ENCODE measurements around the gene KCNH1.

The KCNH1 gene

GRCh38 chr1:210918893-210919292 is 215.1 kb downstream of the KCNH1 start:
- DNase-seq (ENCODE audit: low read depth in 3 of 3): no peak

- no peak for DNase-seq (ENCODE audit: low read depth in 3 of 3)
Observed at GRCh38 chr1:210917560-210918169, 216.3 kb downstream of the KCNH1 start.

GRCh38 chr1:210916548-210916947 is 217.4 kb downstream of the KCNH1 start:
- no peak for DNase-seq (ENCODE audit: low read depth in 3 of 3)

DNA sequence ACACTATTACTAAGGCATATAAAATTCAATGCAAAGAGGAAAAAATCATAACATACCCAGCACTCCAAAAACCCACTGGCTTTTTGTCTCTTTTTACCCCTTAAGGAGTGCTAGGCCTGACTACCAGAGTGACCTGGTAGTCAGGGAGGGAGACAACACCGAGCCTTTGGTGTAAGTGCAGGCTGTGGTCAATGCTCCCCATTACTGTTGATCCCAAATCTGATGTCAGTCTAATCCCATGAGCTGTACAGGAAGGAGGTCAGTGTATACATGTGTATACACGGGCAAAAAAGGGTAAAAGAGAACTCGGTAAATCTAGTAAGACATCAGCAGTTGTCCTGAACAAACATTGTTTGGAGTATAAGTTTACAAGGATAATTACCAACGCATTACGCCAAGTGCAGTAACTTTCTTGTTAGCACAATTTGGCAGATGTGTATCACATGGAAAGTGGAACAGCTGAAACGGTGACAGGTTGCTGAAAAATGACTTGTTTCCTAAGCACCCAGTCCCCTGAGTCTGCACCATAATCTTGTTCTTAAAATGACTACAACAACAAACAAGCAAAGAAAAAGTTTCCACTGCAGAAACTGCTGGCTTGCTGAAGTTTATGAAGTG is 217.9 kb downstream of the KCNH1 start:
- DNase-seq (ENCODE audit: low read depth in 3 of 3): no peak

DNA sequence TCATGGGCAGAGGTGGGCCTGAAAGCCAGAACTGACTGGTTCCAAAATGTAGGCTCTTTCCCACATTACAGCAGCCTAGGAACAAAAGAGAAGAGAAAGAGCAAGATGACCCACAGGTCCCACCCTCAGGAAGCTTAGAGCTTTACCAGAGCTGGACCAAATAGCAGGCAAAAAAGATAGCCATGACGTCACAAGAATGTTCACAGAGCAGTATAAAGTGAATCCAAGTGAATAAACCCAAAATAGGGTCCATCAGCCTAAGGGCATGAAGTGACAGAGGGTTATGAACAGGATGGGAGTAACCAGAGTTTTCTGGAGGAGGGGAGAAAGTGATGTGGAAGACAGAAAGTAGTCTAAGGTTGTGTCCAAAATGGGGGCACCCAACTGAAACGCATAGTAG is 221.2 kb downstream of the KCNH1 start:
- DNase-seq (ENCODE audit: low read depth in 3 of 3): no peak

GRCh38 chr1:210910020-210910575 is 223.8 kb downstream of the KCNH1 start:
- DNase-seq (ENCODE audit: low read depth in 3 of 3): no peak

DNA sequence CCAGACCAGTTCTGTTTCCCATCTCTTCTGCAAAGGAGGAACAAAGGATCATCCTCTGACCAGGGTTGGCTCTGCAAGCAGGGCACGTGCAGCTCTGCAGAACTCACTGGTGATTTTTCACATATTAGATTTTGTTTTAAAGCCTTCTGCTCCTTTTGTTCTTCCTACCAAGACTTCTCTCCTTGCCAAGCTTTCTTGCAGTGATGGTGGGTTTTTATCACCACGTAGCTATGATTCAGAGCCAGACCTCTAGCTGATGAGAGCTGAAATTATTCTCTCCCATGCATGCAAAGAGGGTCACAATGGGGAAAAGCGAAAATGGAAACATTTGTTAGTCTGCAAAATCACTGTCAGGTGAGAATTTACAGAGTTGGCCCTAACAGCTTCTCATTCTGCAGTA is 225.2 kb downstream of the KCNH1 start:
- no peak for DNase-seq (ENCODE audit: low read depth in 3 of 3)

DNA sequence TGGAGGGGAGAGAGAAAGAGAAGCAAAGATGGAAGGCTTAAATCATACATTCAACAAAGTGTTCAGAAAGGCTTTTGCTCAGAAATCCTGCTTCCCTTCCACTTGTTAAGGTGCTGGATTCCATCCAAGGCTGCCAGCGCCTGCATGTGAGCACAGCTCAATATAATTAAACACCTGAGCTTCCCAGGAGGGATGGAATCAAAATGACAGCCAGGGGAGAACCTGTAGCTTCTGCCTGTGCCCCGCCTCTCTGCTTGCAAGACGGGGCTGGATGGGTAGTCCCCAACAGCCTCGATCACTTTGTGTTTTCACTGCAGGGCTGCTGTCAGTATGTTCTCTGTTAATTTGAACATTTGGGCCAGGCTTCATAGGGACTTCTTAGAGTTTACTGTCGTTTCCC is 225.7 kb downstream of the KCNH1 start:
- DNase-seq (ENCODE audit: low read depth in 3 of 3): no peak

- no peak for DNase-seq (ENCODE audit: low read depth in 3 of 3)
Observed at GRCh38 chr1:210907251-210907805, 226.6 kb downstream of the KCNH1 start.

- DNase-seq (ENCODE audit: low read depth in 3 of 3): no peak
Observed at GRCh38 chr1:210905944-210906453, 227.9 kb downstream of the KCNH1 start.

GRCh38 chr1:210905365-210905904 is 228.5 kb downstream of the KCNH1 start:
- DNase-seq (ENCODE audit: low read depth in 3 of 3): no peak

DNA sequence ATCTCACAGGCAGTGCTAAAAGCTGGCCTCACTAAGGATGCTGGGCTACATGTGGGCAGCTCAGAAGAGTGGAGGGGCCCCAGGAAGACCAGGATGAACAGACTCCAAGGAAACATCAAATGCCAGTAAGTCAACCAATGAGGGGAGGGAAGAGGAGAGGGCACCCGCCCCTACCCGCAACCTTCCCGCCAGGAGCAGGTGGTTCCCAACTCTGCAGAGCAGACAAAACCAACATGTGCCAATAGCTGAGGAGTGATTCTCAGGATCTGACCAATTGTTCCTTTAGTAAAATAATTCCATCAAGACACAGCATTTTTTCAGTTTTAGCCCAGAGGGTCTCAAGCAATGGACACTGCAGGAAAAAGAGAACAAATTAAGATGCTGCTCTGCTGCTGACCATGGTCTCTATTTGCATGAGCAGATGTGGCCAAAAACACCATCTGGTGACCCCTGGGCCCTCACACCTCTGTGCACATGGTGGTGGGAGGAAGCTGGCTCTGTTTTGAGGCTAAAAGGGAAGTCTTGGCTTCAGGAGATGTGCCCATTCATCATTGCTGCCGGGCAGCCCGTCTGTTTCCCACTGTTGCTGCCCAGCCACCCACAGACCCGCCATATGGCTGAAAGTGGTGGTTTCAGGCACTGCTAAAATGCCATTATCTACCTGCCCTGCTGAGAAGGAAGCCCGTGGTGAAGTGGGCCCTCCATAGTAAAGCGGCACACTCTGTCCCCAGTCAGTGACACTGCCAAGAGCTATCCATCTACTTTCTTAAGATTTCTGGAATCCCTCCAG is 231.8 kb downstream of the KCNH1 start:
- no peak for DNase-seq (ENCODE audit: low read depth in 3 of 3)

GRCh38 chr1:210900820-210901219 is 233.1 kb downstream of the KCNH1 start:
- DNase-seq (ENCODE audit: low read depth in 3 of 3): no peak

DNA sequence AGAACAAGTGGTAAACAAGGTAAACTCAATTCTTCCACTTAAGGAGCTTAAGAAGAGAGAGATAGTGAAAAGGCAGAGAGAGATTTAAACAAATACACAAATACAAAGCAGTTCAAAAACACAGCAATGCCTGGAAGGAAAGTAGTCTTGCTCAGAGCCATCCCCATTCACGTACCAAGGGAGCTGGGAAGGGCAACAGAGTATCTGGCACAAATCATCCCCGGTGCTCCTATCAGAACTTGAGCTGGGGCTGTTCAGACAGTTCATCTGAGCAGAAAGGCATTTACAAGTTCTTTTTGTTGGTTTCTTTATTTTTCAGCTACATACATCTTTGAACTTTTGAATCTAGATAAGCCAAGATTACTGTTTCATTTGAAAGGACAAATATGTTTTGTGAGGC is 233.9 kb downstream of the KCNH1 start:
- DNase-seq (ENCODE audit: low read depth in 3 of 3): no peak

DNA sequence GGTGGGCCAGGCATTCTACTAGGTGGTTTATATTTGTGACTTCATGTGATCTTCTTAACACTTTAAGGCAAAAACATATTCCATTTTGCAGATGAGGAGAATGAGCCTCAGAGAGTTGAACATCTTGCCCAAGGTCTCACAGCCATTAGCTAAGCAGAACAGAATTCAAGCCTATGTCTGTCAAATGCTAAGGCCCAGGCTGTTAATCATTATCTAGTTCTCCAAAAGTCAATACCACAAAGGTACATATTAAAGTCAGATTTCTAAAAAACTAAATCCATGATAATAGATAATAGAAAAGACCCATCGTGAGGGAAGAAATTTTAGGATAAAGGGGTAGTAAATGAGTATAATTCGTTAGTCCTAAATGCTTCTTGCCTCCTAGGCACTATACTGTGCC is 234.3 kb downstream of the KCNH1 start:
- DNase-seq (ENCODE audit: low read depth in 3 of 3): no peak

GRCh38 chr1:210898473-210898872 is 235.5 kb downstream of the KCNH1 start:
- DNase-seq (ENCODE audit: low read depth in 3 of 3): no peak

DNA sequence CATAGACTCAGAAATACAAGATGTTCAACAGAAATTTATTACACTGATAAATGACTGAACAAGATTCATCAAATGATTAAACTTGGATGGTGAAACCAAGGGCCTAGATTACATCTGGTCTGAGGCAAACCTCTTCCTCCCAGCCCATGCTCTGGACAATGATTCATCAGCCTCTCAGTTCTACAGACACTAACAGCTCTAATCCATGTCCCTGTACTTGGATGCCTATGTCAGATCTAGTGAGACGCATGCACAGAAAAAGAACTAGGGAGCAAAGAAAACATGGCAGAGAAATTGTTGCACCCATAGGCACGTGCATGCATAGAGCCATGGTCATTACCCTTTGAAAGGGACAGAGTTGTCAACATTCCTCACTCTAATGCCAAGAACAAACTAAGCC is 250.1 kb downstream of the KCNH1 start:
- DNase-seq (ENCODE audit: low read depth in 3 of 3): no peak

DNA sequence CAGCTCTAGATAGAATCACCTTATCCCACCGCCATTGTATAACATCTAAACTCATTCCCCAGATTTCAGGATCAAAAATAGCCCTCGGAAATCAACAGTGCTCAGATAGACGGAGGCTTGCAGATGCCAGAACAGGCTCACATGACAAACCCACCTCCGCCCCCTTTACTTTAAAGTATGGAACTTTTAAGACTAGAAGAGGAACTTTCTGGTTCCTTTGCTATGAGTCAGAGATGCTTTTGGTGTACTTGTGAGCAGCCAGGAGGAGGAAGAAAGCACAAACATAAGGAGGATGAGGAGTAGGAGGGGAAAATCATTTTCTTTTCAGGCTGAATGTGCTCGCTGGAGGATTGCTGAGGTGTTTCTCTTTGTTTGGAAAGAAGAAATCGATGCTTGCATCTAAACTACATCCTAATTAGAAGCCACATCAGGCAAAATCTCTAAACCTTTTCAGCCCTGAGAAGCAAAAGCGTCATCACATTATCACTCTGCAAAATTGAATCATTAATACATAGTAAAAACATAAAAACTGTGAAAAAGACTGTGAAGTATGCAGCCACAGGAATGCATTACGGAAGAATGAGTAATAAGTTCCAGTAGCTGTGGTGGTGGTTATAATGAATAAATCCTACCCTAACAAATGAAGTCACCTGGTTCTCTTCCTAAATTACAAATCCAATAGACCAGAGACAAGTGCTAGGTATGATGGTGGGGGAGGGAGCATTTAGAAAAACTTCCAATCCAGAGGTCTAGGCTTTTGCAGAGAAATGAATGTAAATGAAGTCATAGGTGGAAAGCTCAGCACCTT is 251.3 kb downstream of the KCNH1 start:
- no peak for DNase-seq (ENCODE audit: low read depth in 3 of 3)

DNA sequence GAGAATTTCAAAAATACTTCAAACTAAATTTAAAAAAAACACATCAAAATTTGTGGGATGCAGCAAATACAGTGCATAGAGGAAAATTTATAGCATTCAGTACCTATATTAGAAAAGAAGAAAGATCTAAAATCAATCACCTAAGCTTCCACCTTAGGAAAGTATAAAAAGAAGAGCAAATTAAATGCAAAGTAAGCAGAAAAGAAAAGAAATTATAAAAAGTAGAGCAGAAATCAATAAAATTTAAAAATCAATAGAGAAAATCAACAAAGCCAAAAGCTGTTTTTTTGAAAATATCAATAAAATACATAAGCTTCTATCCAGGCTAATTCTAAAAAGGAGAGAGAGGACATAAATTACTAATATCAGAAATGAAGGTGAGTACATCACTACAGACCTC is 255.4 kb downstream of the KCNH1 start:
- DNase-seq (ENCODE audit: low read depth in 3 of 3): no peak

GRCh38 chr1:210876275-210876674 is 257.7 kb downstream of the KCNH1 start:
- no peak for DNase-seq (ENCODE audit: low read depth in 3 of 3)

DNA sequence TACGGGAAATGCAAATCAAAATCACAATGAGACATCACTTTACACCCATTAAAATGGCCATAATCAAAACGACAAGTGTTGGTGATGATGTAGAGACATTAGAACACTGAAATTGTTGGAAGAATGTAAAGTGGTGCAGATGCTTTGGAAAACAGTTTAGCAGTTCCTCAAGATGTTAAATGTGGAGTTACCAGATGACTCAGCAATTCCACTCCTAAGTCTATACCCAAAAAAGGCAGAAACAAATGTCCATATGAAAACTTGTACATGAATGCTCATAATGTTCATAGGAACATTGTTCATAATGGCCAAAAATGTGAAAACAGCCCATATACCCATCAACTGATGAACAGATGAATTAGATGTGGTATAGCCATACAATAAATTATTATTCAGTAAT is 267.4 kb downstream of the KCNH1 start:
- no peak for DNase-seq (ENCODE audit: low read depth in 3 of 3)
